GM12874 (cell line): ENCODE data around the gene FFAR1.

Source experiments
- TF ChIP-seq, protein P1 (sequence below): IDR thresholded peaks from 2 replicates; pipeline ENCODE4 v1.5.1; 2011; ENCODE audit warnings: low read depth, mild to moderate bottlenecking, control low read depth, low read length, moderate library complexity; ENCODE audit not compliant: insufficient read depth

Gene FFAR1

DNA sequence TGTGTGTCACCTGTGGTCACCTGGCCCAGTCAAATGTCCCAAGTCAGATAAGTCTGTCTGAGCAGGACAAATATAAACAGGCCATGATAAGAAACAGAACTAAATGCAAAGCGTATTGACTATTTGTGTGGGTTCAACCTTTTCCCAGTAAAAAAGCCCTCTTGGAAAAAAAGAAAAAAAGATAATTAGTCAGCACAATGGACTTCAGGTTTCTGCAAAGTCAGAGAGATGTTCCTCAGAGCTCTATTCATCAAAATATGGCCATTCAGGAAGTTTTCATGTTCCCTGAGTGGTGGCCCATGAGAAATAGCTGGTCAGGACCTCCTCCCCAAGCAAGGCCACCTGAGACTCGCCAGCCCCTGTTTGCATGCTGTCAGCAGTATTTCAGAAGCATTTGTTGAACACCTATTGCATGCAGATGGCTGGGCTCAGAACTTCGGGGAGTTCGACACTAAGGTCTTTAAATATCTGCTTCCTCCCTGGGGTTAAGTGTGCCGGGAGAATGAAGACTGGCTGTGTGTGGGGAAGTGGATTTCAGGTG lies 13.2 kb downstream of the FFAR1 start:
- TF ChIP-seq, protein P1, sequence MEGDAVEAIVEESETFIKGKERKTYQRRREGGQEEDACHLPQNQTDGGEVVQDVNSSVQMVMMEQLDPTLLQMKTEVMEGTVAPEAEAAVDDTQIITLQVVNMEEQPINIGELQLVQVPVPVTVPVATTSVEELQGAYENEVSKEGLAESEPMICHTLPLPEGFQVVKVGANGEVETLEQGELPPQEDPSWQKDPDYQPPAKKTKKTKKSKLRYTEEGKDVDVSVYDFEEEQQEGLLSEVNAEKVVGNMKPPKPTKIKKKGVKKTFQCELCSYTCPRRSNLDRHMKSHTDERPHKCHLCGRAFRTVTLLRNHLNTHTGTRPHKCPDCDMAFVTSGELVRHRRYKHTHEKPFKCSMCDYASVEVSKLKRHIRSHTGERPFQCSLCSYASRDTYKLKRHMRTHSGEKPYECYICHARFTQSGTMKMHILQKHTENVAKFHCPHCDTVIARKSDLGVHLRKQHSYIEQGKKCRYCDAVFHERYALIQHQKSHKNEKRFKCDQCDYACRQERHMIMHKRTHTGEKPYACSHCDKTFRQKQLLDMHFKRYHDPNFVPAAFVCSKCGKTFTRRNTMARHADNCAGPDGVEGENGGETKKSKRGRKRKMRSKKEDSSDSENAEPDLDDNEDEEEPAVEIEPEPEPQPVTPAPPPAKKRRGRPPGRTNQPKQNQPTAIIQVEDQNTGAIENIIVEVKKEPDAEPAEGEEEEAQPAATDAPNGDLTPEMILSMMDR, result no peak

DNA sequence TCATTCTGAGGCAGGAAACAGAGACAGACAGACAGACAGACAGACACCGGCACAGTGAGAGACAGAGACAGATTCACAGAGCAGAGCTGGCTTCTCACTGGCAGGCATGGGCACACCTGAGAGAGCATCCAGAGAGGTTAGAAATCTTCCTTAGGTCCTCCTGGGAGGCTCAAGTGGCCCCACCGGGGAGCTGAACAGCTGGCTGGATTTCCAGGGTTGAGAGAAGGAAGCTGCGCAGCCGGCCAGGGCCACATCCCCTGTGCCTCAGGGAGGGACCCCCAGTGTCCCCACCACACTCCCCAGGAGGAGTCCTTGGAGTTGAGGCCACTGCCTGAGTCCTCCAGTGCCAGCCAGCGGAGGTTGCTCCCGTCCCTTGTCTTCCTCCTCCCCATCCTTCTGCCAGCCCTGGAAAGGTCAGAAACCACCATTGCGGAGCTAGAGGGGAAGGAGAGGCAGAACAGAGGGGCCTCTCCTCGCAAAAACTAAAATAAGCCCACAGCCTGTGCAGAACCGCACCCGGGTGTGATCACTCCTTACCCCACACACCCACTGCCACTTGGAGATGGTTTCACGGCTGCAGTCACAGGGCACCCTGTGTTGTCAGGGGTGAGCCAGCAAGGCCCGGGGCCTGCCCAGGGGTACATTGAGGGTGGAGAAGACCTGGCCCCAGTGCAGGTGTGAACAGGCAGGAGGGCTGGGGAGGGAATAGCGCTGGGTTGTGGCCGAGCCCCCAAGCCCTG lies 14.7 kb downstream of the FFAR1 start:
- TF ChIP-seq, protein P1, result no peak

DNA sequence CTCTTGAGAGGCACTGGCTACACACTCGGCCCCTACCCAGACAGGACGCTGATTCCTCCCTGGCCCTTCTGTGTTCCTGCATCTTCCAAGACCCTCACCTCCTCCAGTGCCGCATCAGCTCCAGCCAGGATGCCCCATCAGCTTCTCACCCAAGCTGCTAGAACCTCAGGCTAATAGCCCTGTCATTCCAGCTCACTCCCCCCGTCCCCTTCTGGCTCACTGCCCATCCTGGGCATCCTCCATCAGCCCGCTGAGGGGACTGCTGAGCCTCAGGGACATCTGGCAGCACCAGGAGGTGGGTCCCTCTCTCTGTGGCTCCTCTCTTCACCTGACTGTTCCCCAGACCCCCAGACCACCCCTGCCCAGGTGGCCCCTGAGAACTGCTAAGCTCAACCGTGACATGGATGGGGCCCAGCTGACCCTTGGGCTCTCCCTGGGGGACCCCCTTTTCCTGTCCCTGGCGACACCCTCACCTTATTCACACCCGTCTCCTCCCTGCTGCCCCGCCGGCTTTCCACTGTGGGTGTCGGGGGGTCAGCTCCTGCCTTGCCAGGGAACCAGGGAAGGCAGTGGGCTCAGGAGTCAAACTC lies 15.4 kb downstream of the FFAR1 start:
- TF ChIP-seq, protein P1, result no peak

DNA sequence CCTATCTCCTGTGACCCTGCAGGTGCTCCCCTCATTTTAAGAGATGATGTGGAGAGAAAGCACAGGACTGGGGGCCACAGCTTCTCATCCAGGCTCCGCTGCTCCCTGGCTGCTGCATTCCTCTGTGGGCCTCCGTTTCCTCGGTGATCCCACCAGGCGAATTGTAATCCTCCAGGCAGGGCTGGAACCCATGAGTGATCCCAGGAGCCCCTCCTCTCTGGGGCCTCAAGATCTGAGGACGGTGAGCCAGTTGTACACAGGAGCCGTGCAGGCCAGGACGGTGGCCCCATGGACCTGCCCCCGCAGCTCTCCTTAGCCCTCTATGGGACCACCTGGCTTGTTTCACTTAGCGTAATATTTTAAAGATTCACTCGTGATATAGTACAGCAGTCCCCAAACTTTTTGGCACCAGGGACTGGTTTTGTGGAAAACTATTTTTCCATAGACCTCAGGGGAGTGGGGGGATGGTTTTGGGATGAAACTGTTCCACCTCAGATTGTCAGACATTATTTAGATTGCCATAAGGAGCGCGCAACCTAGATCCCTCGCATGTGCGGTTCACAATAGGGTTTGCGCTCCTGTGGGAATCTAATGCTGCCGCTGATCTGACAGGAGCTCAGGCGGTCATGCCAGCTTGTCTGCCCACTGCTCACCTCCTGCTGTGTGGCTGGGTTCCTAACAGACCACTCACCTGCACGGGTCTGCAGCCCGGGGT lies 16.2 kb downstream of the FFAR1 start:
- TF ChIP-seq, protein P1, result no peak

- TF ChIP-seq, protein P1, result no peak
These were observed 17.6 kb downstream of the FFAR1 start for GRCh38 chr19:35365303-35365702.

DNA sequence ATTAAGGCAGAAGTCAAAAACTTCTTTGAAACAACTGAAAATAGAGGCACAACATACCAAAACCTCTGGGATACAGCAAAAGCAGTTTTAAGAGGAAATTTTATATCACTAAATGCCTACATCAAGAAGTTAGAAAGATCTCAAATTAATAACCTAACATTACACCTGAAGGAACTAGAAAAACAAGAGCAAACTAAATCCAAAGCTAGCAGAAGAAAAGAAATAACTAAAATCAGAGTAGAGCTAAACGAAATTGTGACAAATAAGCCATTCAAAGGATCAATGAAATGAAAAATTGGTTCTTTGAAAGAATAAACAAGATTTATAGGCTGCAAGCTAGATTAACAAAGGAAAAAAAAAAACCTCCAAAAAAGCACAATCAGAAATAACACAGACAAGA lies 20.7 kb downstream of the FFAR1 start:
- TF ChIP-seq, protein P1, result no peak

DNA sequence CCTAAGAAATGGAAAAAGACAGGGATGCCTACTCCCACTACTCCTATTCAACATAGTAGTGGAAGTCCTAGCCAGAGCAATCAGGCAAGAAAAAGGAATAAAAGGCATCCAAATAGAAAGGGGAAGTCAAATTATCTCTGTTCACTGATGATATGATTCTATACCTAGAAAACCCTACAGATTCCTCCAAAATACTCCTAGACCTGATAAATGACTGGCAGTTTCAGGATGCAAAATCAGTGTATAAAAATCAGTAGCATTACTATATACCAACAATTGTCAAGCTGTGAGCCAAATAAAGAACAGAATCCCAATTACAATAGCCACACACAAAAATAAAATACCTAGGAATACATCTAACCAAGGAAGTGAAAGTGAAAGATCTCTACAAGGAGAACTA lies 21.8 kb downstream of the FFAR1 start:
- TF ChIP-seq, protein P1, result no peak
